AG20443 (cell line): ENCODE measurements around the gene SLC34A3.

ENCODE experiments used
- DNase-seq: peaks from one replicate; pipeline ENCODE4 v3.0.0; 2012; ENCODE audit warnings: low spot score, mixed read lengths

The SLC34A3 gene

GRCh38 chr9:137230705-137231371 is at the start of gene SLC34A3:
TSS of gene SLC34A3 (plus strand) at chr9:137230901. CDS start at chr9:137231703, 802 bp downstream.
- DNase-seq: no peak

- DNase-seq: no peak
Measured at GRCh38 chr9:137181680-137182079, 49.0 kb upstream of the SLC34A3 start.

GRCh38 chr9:137182836-137183235 is 47.9 kb upstream of the SLC34A3 start:
- no peak for DNase-seq

- DNase-seq: no peak
Measured at GRCh38 chr9:137183980-137184595, 46.6 kb upstream of the SLC34A3 start.

GRCh38 chr9:137184881-137185660 is 45.6 kb upstream of the SLC34A3 start:
- no peak for DNase-seq

- DNase-seq: no peak
Measured at GRCh38 chr9:137185921-137186320, 44.8 kb upstream of the SLC34A3 start.

GRCh38 chr9:137186385-137186784 is 44.3 kb upstream of the SLC34A3 start:
- DNase-seq: no peak

- no peak for DNase-seq
Measured at GRCh38 chr9:137187386-137187785, 43.3 kb upstream of the SLC34A3 start.

GRCh38 chr9:137188086-137188489 is 42.6 kb upstream of the SLC34A3 start:
- no peak for DNase-seq

GRCh38 chr9:137188490-137189296 is 42.0 kb upstream of the SLC34A3 start, which contains the start of the genes ANAPC2 and SSNA1:
TSS of gene ANAPC2 (minus strand) at chr9:137188560. CDS start at chr9:137188532, 28 bp downstream.
TSS of gene SSNA1 (plus strand) at chr9:137188676. CDS start at chr9:137188727, 51 bp downstream.
- DNase-seq: peak; percentile 98

- no peak for DNase-seq
Measured at GRCh38 chr9:137189297-137190295, 41.1 kb upstream of the SLC34A3 start.

- DNase-seq: no peak
Measured at GRCh38 chr9:137190315-137190856, 40.3 kb upstream of the SLC34A3 start.

GRCh38 chr9:137191245-137191644 is 39.5 kb upstream of the SLC34A3 start:
- no peak for DNase-seq

- DNase-seq: no peak
Measured at GRCh38 chr9:137191691-137192447, 38.8 kb upstream of the SLC34A3 start.

- DNase-seq: no peak
Measured at GRCh38 chr9:137192448-137192780, 38.3 kb upstream of the SLC34A3 start.

- DNase-seq: no peak
Measured at GRCh38 chr9:137192859-137193258, 37.8 kb upstream of the SLC34A3 start.

GRCh38 chr9:137193771-137194170 is 36.9 kb upstream of the SLC34A3 start:
- no peak for DNase-seq

- no peak for DNase-seq
Measured at GRCh38 chr9:137194388-137194787, 36.3 kb upstream of the SLC34A3 start.

GRCh38 chr9:137194909-137195308 is 35.8 kb upstream of the SLC34A3 start:
- DNase-seq: no peak
